ENCODE results near the gene TBC1D21.

Gene TBC1D21

DNA sequence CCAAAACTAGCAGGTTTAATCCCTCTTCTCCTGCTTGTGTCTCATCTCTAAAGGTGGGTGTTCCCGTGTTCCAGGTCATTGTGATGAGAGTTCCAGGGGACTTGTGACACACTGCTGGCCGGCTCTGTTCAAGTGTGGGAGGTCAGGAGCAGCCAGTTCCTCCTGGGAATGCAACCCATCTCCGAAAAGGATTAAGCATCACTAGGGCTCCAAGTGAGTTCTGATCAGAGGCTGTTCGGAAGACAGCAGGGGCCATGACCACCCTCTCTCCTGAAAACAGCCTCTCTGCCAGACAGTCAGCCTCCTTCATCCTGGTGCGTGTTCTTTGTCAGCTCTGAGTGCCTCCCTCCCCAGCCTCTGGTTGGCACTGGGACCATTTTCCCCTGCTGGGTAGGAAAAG lies at the start of gene TBC1D21:
TSS of gene TBC1D21 (plus strand) at position 109 of the 400 bp plus-strand sequence. CDS start at position 255, 146 bp downstream.
- H3K4me3 Mint-ChIP-seq, result no peak within 1 kb of the TSS

GRCh38 chr15:73826711-73827251 lies 46.6 kb upstream of the TBC1D21 start:
- H3K27me3 Mint-ChIP-seq, result peaks cover 15% of the 10 kb centered on the region
- no peaks in the 10 kb centered on the region for H3K9me3 Mint-ChIP-seq (ENCODE audit: low read depth)
- H3K36me3 Mint-ChIP-seq, result no peaks in the 10 kb centered on the region
- H3K4me3 Mint-ChIP-seq, result no peak overlapping the region
- H3K27ac Mint-ChIP-seq, result no peak overlapping the region
- no peaks in the 10 kb centered on the region for H3K4me1 Mint-ChIP-seq (ENCODE audit: low read depth)

More for the DNA sequence above, at the start of gene TBC1D21:
- Mint-ChIP-seq H3K9me3 (ENCODE audit: low read depth) (no peaks in the 10 kb centered on the region), H3K27ac (no peak within 1 kb of the TSS), H3K27me3 (peaks cover 22% of the 10 kb centered on the region), H3K4me1 (ENCODE audit: low read depth) (no peaks in the 10 kb centered on the region), H3K36me3 (no peaks in the 10 kb centered on the region)

DNA sequence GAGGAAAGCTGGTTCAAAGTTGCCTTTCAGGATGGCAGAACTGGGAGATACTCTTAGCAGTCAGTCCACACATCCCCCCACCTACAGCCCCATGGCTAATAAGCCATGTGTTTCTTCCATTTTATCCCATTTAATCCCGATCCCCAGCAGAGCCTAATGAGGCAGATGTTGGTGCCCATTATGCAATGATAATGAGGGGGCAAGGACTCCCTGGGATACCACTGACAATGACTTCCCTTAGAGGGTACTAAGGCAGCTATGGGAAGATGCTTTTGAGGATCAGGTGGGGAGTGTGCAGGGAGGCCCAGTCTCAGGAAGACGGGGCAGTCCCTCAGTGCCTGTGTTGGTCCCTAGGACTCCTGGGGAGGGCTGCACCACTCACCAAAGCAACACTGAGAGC lies 43.8 kb upstream of the TBC1D21 start:
- no peaks in the 10 kb centered on the region for H3K9me3 Mint-ChIP-seq (ENCODE audit: low read depth)
- H3K36me3 Mint-ChIP-seq, result no peaks in the 10 kb centered on the region
- H3K27ac Mint-ChIP-seq, result no peak overlapping the region
- no peaks in the 10 kb centered on the region for H3K4me1 Mint-ChIP-seq (ENCODE audit: low read depth)
- H3K27me3 Mint-ChIP-seq, result peaks cover 20% of the 10 kb centered on the region
- no peak overlapping the region for H3K4me3 Mint-ChIP-seq

- no peaks in the 10 kb centered on the region for H3K9me3 Mint-ChIP-seq (ENCODE audit: low read depth)
- H3K36me3 Mint-ChIP-seq, result no peaks in the 10 kb centered on the region
- H3K4me3 Mint-ChIP-seq, result no peak overlapping the region
- H3K27me3 Mint-ChIP-seq, result peaks cover 18% of the 10 kb centered on the region
- no peak overlapping the region for H3K27ac Mint-ChIP-seq
- no peaks in the 10 kb centered on the region for H3K4me1 Mint-ChIP-seq (ENCODE audit: low read depth)
Observed at GRCh38 chr15:73832657-73833056, 40.7 kb upstream of the TBC1D21 start.

GRCh38 chr15:73836845-73837244 lies 36.5 kb upstream of the TBC1D21 start:
- no peaks in the 10 kb centered on the region for H3K4me1 Mint-ChIP-seq (ENCODE audit: low read depth)
- H3K27me3 Mint-ChIP-seq, result peaks cover 9% of the 10 kb centered on the region
- no peaks in the 10 kb centered on the region for H3K9me3 Mint-ChIP-seq (ENCODE audit: low read depth)
- H3K27ac Mint-ChIP-seq, result no peak overlapping the region
- H3K36me3 Mint-ChIP-seq, result no peaks in the 10 kb centered on the region
- no peak overlapping the region for H3K4me3 Mint-ChIP-seq

GRCh38 chr15:73838831-73839426 lies 34.4 kb upstream of the TBC1D21 start:
- Mint-ChIP-seq H3K27me3 (peaks cover 7% of the 10 kb centered on the region), H3K27ac (no peak overlapping the region), H3K4me3 (no peak overlapping the region), H3K4me1 (ENCODE audit: low read depth) (no peaks in the 10 kb centered on the region), H3K9me3 (ENCODE audit: low read depth) (no peaks in the 10 kb centered on the region), H3K36me3 (no peaks in the 10 kb centered on the region)

DNA sequence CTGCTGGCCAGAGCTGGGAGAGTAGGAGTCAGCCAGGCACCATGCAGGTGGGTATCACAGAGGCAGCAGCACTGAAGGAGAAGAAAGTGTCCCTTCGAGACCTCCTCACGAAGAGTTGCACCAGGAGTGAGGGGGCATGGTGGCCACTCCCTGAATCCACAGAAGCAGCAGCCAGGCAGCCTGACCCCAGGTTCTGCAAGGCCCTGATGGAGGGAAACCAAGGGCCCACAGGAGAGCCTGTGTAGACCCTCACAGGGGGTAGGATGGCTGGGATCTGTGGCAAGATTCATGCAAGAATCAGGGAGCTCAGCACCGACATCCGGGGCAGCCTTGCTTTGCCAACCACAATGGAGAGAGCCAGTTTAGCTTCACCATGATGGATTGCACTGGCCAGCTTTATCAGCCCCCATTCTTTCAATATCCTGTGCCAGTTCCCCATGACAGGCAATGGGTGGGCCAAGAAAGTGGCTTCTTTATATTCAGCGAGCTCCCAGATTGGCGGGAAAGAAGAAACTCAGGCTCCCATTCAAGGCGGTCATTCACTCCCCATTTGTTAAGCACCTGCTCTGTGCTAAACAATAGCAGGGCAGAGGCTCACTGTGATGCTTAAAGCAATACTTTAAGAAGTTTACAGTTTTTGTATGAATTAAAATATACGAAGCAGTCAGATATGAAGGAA lies 33.5 kb upstream of the TBC1D21 start:
- Mint-ChIP-seq H3K27ac (no peak overlapping the region), H3K4me1 (ENCODE audit: low read depth) (no peaks in the 10 kb centered on the region), H3K36me3 (no peaks in the 10 kb centered on the region), H3K27me3 (peaks cover 7% of the 10 kb centered on the region), H3K9me3 (ENCODE audit: low read depth) (no peaks in the 10 kb centered on the region), H3K4me3 (no peak overlapping the region)

GRCh38 chr15:73840771-73841170 lies 32.6 kb upstream of the TBC1D21 start:
- no peaks in the 10 kb centered on the region for H3K9me3 Mint-ChIP-seq (ENCODE audit: low read depth)
- H3K36me3 Mint-ChIP-seq, result no peaks in the 10 kb centered on the region
- no peaks in the 10 kb centered on the region for H3K4me1 Mint-ChIP-seq (ENCODE audit: low read depth)
- H3K4me3 Mint-ChIP-seq, result no peak overlapping the region
- H3K27ac Mint-ChIP-seq, result no peak overlapping the region
- H3K27me3 Mint-ChIP-seq, result peaks cover 7% of the 10 kb centered on the region

DNA sequence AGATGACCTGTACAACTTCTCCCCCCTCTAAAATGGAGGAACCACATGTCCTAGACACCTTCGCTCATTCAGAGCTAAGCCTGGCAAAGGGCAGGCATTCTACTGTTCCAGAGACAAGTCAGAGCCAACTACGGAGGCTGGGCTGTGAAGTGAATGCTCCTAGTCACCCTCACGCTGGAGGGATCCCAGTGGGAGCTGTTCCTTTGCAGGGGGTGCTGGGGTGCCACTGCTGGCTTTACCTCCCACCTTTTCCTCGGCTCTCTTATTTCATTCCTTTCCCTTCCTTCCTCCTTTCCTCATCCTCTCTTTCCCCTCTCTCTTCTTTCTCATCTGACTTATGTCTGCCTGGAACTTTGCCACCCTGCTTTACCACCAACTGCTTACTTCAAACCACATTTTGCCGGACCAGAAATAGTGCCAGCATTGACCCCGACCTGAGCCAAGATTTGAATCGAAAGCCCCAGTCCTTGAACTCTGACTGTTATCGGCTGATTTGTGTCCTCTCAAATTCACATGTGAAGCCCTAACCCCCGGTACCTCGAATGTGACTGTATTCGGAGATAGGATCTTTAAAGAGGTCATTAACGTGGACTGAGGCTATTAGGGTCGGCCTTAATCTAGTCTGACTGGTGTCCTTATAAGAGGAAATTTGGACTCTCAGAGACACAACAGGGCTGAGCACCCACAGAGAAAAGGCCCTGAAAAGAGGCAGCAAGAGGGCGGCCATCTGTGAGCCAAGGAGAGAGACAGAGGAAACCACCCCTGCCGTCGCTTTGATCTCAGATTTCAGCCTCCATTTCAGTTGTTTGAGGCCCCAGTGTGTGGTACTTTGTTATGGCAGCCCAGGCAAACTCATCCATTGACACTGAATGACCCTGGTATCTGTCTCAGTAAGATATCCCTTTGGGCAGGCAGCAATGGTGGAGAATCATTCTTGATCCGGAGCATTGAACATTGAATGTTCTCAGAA lies 31.3 kb upstream of the TBC1D21 start:
- Mint-ChIP-seq H3K27me3 (peaks cover 7% of the 10 kb centered on the region), H3K36me3 (no peaks in the 10 kb centered on the region), H3K4me1 (ENCODE audit: low read depth) (no peaks in the 10 kb centered on the region), H3K27ac (no peak overlapping the region), H3K4me3 (no peak overlapping the region), H3K9me3 (ENCODE audit: low read depth) (no peaks in the 10 kb centered on the region)

DNA sequence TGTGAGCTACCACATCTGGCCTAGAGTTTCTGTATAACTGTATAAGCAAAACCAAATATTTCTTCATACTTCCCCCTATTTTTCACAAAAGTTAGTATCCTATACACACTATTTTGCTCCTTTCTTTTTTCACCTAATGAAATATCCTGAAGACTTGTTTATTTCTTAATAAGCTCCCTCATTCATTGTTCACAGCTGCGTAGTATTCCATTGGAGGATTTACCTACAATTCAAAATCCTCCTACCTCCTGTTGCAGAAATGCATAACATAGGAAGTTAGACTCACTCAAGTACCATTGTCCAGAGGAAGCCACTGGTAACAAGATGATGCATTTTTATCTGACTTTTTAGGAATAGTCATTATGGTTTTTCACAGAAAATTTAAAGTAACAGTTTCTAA lies 29.6 kb upstream of the TBC1D21 start:
- no peak overlapping the region for H3K4me3 Mint-ChIP-seq
- H3K27me3 Mint-ChIP-seq, result peaks cover 7% of the 10 kb centered on the region
- no peaks in the 10 kb centered on the region for H3K4me1 Mint-ChIP-seq (ENCODE audit: low read depth)
- no peaks in the 10 kb centered on the region for H3K36me3 Mint-ChIP-seq
- no peak overlapping the region for H3K27ac Mint-ChIP-seq
- H3K9me3 Mint-ChIP-seq (ENCODE audit: low read depth), result no peaks in the 10 kb centered on the region

DNA sequence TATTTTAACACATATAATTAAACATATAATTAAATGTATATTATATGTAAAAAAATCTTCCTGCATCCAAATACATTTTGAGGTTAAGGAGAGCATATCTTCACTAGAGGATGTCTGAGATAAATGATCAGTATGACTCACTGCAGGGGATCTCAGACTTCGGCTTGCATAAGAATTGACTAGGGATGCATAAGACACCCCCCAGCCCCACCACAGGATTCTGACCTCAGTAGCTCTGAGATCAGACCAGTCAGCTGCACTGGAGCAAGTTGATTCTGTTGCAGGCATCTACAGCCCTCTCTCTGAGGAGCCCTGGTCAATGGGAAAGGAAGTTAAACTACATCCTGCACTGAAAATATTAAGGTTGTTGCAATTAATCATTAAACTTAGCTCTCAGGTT lies 29.0 kb upstream of the TBC1D21 start:
- H3K36me3 Mint-ChIP-seq, result no peaks in the 10 kb centered on the region
- H3K4me1 Mint-ChIP-seq (ENCODE audit: low read depth), result no peaks in the 10 kb centered on the region

GRCh38 chr15:73845507-73845906 lies 27.9 kb upstream of the TBC1D21 start:
- Mint-ChIP-seq H3K4me1 (ENCODE audit: low read depth) (no peaks in the 10 kb centered on the region), H3K4me3 (no peak overlapping the region), H3K27me3 (peaks cover 5% of the 10 kb centered on the region), H3K27ac (no peak overlapping the region), H3K9me3 (ENCODE audit: low read depth) (no peaks in the 10 kb centered on the region), H3K36me3 (no peaks in the 10 kb centered on the region)

More for the DNA sequence above, 29.0 kb upstream of the TBC1D21 start:
- H3K27ac Mint-ChIP-seq, result no peak overlapping the region
- H3K4me3 Mint-ChIP-seq, result no peak overlapping the region
- peaks cover 9% of the 10 kb centered on the region for H3K27me3 Mint-ChIP-seq
- H3K9me3 Mint-ChIP-seq (ENCODE audit: low read depth), result no peaks in the 10 kb centered on the region

- no peak overlapping the region for H3K27ac Mint-ChIP-seq
- no peaks in the 10 kb centered on the region for H3K36me3 Mint-ChIP-seq
- H3K27me3 Mint-ChIP-seq, result peaks cover 5% of the 10 kb centered on the region
- no peaks in the 10 kb centered on the region for H3K9me3 Mint-ChIP-seq (ENCODE audit: low read depth)
- no peaks in the 10 kb centered on the region for H3K4me1 Mint-ChIP-seq (ENCODE audit: low read depth)
- no peak overlapping the region for H3K4me3 Mint-ChIP-seq
Observed at GRCh38 chr15:73845907-73846306, 27.5 kb upstream of the TBC1D21 start.

- Mint-ChIP-seq H3K27me3 (peaks cover 8% of the 10 kb centered on the region), H3K9me3 (ENCODE audit: low read depth) (peaks cover 3% of the 10 kb centered on the region), H3K27ac (no peak overlapping the region), H3K4me1 (ENCODE audit: low read depth) (no peaks in the 10 kb centered on the region), H3K4me3 (no peak overlapping the region), H3K36me3 (no peaks in the 10 kb centered on the region)
Observed at GRCh38 chr15:73849641-73850040, 23.7 kb upstream of the TBC1D21 start.

- H3K9me3 Mint-ChIP-seq (ENCODE audit: low read depth), result peaks cover 3% of the 10 kb centered on the region
- H3K4me3 Mint-ChIP-seq, result no peak overlapping the region
- H3K36me3 Mint-ChIP-seq, result no peaks in the 10 kb centered on the region
- H3K27me3 Mint-ChIP-seq, result peaks cover 11% of the 10 kb centered on the region
- H3K4me1 Mint-ChIP-seq (ENCODE audit: low read depth), result no peaks in the 10 kb centered on the region
- H3K27ac Mint-ChIP-seq, result no peak overlapping the region
Observed at GRCh38 chr15:73850228-73850627, 23.1 kb upstream of the TBC1D21 start.
